PFSK-1 (cell line): ENCODE data around the gene SAMD11.

Source experiments
- POLR2AphosphoS5 ChIP-seq: IDR thresholded peaks from 2 replicates; pipeline ENCODE4 v1.6.1; 2012; ENCODE audit warnings: low read depth, mild to moderate bottlenecking, control low read depth, low read length, moderate library complexity
- REST ChIP-seq, 2 experiments: IDR thresholded peaks; 2 replicates each; pipeline versions ENCODE4 v1.6.1 to v1.8.0; 2011 to 2012; ENCODE audit warnings: low read depth in 2 of 2, low read length in 2 of 2, control low read depth in 1 of 2, inconsistent platforms in 1 of 2, mild to moderate bottlenecking in 1 of 2, moderate library complexity in 1 of 2; ENCODE audit not compliant: insufficient read depth in 1 of 2
- SIN3A ChIP-seq: IDR thresholded peaks from 2 replicates; pipeline ENCODE4 v1.6.1; 2012; ENCODE audit warnings: mild to moderate bottlenecking, low read length, moderate library complexity, borderline replicate concordance; ENCODE audit not compliant: insufficient read depth
- TAF1 ChIP-seq: IDR thresholded peaks from 2 replicates; pipeline ENCODE4 v1.6.1; 2012; ENCODE audit warnings: low read length, control low read depth, borderline replicate concordance; ENCODE audit not compliant: insufficient read depth

- TF ChIP-seq SIN3A: no peak
- no peak for TF ChIP-seq TAF1
- no peak for TF ChIP-seq POLR2AphosphoS5
- TF ChIP-seq REST (IDR thresholded peaks at IDR 0.05; ENCODE audit: insufficient read depth in 1 of 2, low read depth in 2 of 2, low read length in 2 of 2): no peak
Measured at GRCh38 chr1:890661-891060, 33.1 kb upstream of the SAMD11 start.
